MCF 10A (cell line): ENCODE results near the gene PPP4R2. TPM values are rescaled to one million over a fixed set of nuclear protein-coding genes. Genes with fewer than 3 reads are reported as not detected.

Experiments used
- BruUV-seq: library from RNA; stranded (reverse); fragments of 400-500 nt; replicated peaks from 2 replicates; lab custom pipeline; 2021; lab: Mats Ljungman, UMichigan
- CTCF ChIA-PET: fragments of 300-600 bp; sonication (Branson Sonifier 250); formaldehyde crosslinking; extraction: SDS; loops from one replicate; lab custom pipeline; 2021; ENCODE audit warnings: antibody characterized with exemption, inconsistent platforms; lab: Yijun Ruan, JAX
- POLR2A ChIA-PET: fragments of 300-600, 350-650 bp; sonication (Branson Sonifier 250); formaldehyde crosslinking; extraction: SDS; loops from one replicate; lab custom pipeline; 2020; ENCODE audit warnings: antibody characterized with exemption, inconsistent platforms; lab: Yijun Ruan, JAX
- DNase-seq: peaks from one replicate; pipeline ENCODE4 v3.0.0-alpha.2; 2018; ENCODE audit not compliant: unreplicated experiment
- H3K27ac Mint-ChIP-seq: one replicate; pipeline ENCODE4 v1.8.0; 2022; ENCODE audit warnings: mild to moderate bottlenecking, low read depth, mixed read lengths; ENCODE audit not compliant: unreplicated experiment
- H3K27me3 Mint-ChIP-seq: one replicate; pipeline ENCODE4 v1.8.0; 2022; ENCODE audit warnings: mixed read lengths; ENCODE audit not compliant: insufficient read depth, unreplicated experiment
- H3K36me3 Mint-ChIP-seq: one replicate; pipeline ENCODE4 v1.8.0; 2022; ENCODE audit warnings: mild to moderate bottlenecking, moderate library complexity, mixed read lengths; ENCODE audit not compliant: insufficient read depth, unreplicated experiment
- H3K4me1 Mint-ChIP-seq: one replicate; pipeline ENCODE4 v1.8.0; 2022; ENCODE audit warnings: mixed read lengths; ENCODE audit not compliant: insufficient read depth, unreplicated experiment
- H3K4me3 Mint-ChIP-seq: one replicate; pipeline ENCODE4 v1.8.0; 2022; ENCODE audit warnings: mild to moderate bottlenecking, moderate library complexity, mixed read lengths; ENCODE audit not compliant: unreplicated experiment
- H3K9me3 Mint-ChIP-seq: one replicate; pipeline ENCODE4 v1.8.0; 2022; ENCODE audit warnings: mixed read lengths; ENCODE audit not compliant: unreplicated experiment
- intact Hi-C: fragments of 100-400 bp; cut with micrococcal nuclease; formaldehyde crosslinking; loops from 2 replicates; pipeline ENCODE4 v1.14.1; 2022
- total RNA-seq: library from RNA; stranded (reverse); gene quantifications from 2 replicates; pipeline ENCODE4 v1.2.3, GENCODE V29; 2022
- TF ChIP-seq, protein P1 (sequence below): fragments of 200-600 bp; IDR thresholded peaks from one replicate; pipeline ENCODE4 v1.8.0; 2022; ENCODE audit warnings: antibody characterized with exemption, mild to moderate bottlenecking; ENCODE audit not compliant: unreplicated experiment

PPP4R2 gene
- total RNA-seq, 1 experiment from 2014 or later = 105 TPM

DNA sequence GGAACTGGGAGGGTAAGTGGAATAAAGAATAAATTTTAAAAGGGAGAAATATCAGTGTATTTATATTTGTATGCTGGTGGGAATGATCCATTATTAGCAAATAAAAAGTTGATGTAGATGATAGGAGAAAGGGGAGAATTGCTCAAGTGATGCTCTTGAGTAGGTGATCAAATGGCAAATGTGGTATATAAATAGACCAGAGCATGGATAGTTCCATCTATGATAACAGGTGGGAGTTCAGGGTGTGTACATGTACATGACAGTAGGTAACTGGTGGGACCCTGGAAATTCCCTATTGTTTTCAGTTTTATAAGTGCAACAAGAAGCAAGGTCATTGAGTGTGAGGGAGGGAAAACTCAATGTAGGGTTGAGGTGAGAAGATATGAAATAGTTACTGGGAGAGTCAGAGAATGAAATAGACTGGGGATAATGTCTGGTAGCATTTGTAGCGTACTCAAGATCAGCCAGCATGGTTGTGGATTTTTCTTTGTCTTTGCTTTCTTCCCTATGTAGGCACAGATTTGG, 33.5 kb downstream of the PPP4R2 start:
- no peaks in the 10 kb centered on the region for H3K27me3 Mint-ChIP-seq
- no TSS peak for BruUV-seq
- intact Hi-C loops = no loop called here
- peak overlapping the region; percentile 20 for H3K27ac Mint-ChIP-seq
- H3K36me3 Mint-ChIP-seq = no peaks in the 10 kb centered on the region
- no peak overlapping the region for H3K4me3 Mint-ChIP-seq
- ChIA-PET POLR2A (interaction anchor here (0.6 to 1.5 kb wide), 2 partner anchors 15 to 32 kb away, joined by 3 to 5 read pairs; no protein-coding TSS in a partner anchor), CTCF (interaction anchor here (1.8 kb wide), 1 partner anchor 27 kb away, joined by 4 read pairs; no protein-coding TSS in a partner anchor)
- H3K4me1 Mint-ChIP-seq = peaks cover 34% of the 10 kb centered on the region
- DNase-seq = no peak
- TF ChIP-seq, protein P1, sequence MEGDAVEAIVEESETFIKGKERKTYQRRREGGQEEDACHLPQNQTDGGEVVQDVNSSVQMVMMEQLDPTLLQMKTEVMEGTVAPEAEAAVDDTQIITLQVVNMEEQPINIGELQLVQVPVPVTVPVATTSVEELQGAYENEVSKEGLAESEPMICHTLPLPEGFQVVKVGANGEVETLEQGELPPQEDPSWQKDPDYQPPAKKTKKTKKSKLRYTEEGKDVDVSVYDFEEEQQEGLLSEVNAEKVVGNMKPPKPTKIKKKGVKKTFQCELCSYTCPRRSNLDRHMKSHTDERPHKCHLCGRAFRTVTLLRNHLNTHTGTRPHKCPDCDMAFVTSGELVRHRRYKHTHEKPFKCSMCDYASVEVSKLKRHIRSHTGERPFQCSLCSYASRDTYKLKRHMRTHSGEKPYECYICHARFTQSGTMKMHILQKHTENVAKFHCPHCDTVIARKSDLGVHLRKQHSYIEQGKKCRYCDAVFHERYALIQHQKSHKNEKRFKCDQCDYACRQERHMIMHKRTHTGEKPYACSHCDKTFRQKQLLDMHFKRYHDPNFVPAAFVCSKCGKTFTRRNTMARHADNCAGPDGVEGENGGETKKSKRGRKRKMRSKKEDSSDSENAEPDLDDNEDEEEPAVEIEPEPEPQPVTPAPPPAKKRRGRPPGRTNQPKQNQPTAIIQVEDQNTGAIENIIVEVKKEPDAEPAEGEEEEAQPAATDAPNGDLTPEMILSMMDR = no peak
- no peaks in the 10 kb centered on the region for H3K9me3 Mint-ChIP-seq

DNA sequence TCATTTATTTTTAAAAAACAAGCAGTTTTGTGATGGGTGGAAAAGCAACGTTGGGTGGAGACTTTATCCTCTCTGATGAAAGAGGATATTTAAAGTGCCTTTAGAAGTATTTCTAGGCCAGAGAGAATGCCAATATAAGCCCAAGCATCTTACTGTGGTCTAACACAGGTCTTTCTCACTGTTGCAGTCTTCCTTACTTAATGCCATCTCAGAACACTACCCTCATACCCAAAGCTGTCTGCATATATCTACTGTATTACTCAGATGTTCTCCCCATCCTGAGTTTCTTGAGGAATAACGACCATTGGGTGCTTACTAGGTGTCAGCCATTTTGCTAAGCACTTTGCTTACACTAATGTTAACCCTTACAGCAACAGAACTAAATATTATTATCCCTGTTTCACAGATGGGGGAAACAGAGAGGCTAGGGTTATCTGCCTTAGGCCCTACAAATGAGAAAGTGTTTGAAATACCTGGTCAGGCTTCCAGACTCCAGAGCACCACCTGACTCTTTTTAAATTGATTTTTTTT, 35.0 kb downstream of the PPP4R2 start:
- intact Hi-C loops = no loop called here
- H3K27ac Mint-ChIP-seq = no peak overlapping the region
- H3K27me3 Mint-ChIP-seq = no peaks in the 10 kb centered on the region
- H3K36me3 Mint-ChIP-seq = no peaks in the 10 kb centered on the region
- POLR2A ChIA-PET = interaction anchor here (0.9 to 1.5 kb wide), 3 partner anchors 14 to 35 kb away, joined by 3 to 5 read pairs (median 5); partner anchors contain the start of gene PPP4R2
- no peak overlapping the region for H3K4me3 Mint-ChIP-seq
- DNase-seq = no peak
- BruUV-seq = no TSS peak
- H3K9me3 Mint-ChIP-seq = no peaks in the 10 kb centered on the region
- peaks cover 27% of the 10 kb centered on the region for H3K4me1 Mint-ChIP-seq
- CTCF ChIA-PET = interaction anchor here (1.8 kb wide), 1 partner anchor 25 kb away, joined by 4 read pairs; no protein-coding TSS in a partner anchor
- TF ChIP-seq, protein P1 = no peak

GRCh38 chr3:73036694-73037591, 40.3 kb downstream of the PPP4R2 start:
- Mint-ChIP-seq H3K4me1 (peaks cover 31% of the 10 kb centered on the region), H3K27ac (peak overlapping the region; percentile 77)
- CTCF ChIA-PET = interaction anchor here (0.5 to 1.6 kb wide), 4 partner anchors 9 to 187 kb away, joined by 3 to 4 read pairs (median 4); no protein-coding TSS in a partner anchor

More at GRCh38 chr3:73036694-73037591, 40.3 kb downstream of the PPP4R2 start:
- no peak for DNase-seq
- POLR2A ChIA-PET = interaction anchor here (0.8 to 2.2 kb wide), 6 partner anchors 12 to 148 kb away, joined by 3 to 8 read pairs (median 4); no protein-coding TSS in a partner anchor
- no TSS peak for BruUV-seq
- H3K9me3 Mint-ChIP-seq = no peaks in the 10 kb centered on the region
- TF ChIP-seq, protein P1 = no peak
- H3K27me3 Mint-ChIP-seq = no peaks in the 10 kb centered on the region
- peaks cover 9% of the 10 kb centered on the region for H3K36me3 Mint-ChIP-seq
- no peak overlapping the region for H3K4me3 Mint-ChIP-seq
- intact Hi-C loops = no loop called here
